Erythroblast (primary cell): ENCODE measurements around the gene CEP104.

Experiments
- GATA1 ChIP-seq: IDR thresholded peaks from 2 replicates; pipeline ENCODE4 v1.6.1; 2011; ENCODE audit warnings: low read depth, mild to moderate bottlenecking, control low read depth, low read length, moderate library complexity
- POLR2A ChIP-seq: IDR thresholded peaks from 2 replicates; pipeline ENCODE4 v1.6.1; 2011; ENCODE audit warnings: mild to moderate bottlenecking, low read length

GRCh38 chr1:3789421-3790300, 67.3 kb downstream of the CEP104 start:
- TF ChIP-seq POLR2A (no peak), GATA1 (no peak)
